ENCODE data around the gene EBLN2.

DNA sequence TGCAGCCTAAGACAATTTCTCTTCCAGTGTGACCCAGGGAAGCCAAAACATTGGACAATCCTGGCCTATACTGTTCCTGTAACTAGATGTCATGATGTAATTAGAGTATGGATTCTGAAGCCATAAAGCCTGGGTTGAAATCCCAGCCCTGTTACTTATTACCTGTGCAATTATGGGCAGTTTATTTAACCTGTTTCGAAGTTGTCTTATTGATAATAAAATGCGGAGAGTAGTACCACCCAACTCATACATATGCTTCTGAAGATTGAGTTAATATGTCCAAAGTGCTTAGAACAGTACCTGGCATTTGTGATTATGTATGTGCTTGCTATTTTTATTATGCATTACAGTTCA, 34.7 kb upstream of the EBLN2 start:
- TF ChIP-seq CTCF (IDR thresholded peaks at IDR 0.05), result no peak
- TF ChIP-seq ZFX (IDR thresholded peaks at IDR 0.05; ENCODE audit: borderline replicate concordance), result no peak

All from 22Rv1 (cell line).